ENCODE data around the gene SETD1B.

- TF ChIP-seq CTCF (conservative IDR thresholded peaks at IDR 0.05; ENCODE audit: low read length) (no peak), EZH2phosphoT487 (IDR thresholded peaks at IDR 0.05; ENCODE audit: borderline replicate concordance) (no peak)
These were observed 18.7 kb downstream of the SETD1B start for GRCh38 chr12:121822393-121823100.
